GM21717 (cell line): ENCODE data around the gene SLC25A41.

Source experiments
- ATAC-seq: cut with Tn5 transposase; IDR thresholded peaks from one replicate; pipeline ENCODE4 v1.9.1; 2021; ENCODE audit warnings: mild to moderate bottlenecking, moderate library complexity; ENCODE audit not compliant: unreplicated experiment

Gene SLC25A41

GRCh38 chr19:6376512-6377190, 56.9 kb downstream of the SLC25A41 start:
- no peak for ATAC-seq
